Stomach (tissue), 9 donors: ENCODE results near the gene GATA2. TPM values are rescaled to one million over a fixed set of nuclear protein-coding genes. Genes with fewer than 3 reads are reported as not detected.

Source experiments
- DNase-seq, 2 donors: peaks; one replicate each; pipeline versions ENCODE4 v3.0.0 to v3.0.0-alpha.2; 2013 to 2019
- H3K27ac ChIP-seq, 5 donors: fragments of 200-600 bp in 4 of 5; sonication (generic) in 4 of 5; one replicate each; pipeline ENCODE4 v1.5.1; 2013 to 2019; ENCODE audit warnings: mild to moderate bottlenecking in 1 of 5, moderate library complexity in 1 of 5
- H3K27me3 ChIP-seq, 3 donors: fragments of 200-600 bp; sonication (generic); one replicate each; pipeline ENCODE4 v1.5.1; 2017 to 2019; ENCODE audit warnings: mixed run types in 1 of 3
- H3K36me3 ChIP-seq, 4 donors: fragments of 200-600 bp; sonication (generic); 1 replicate in 3 of 4; 2 replicates in 1 of 4; pipeline ENCODE4 v1.5.1; 2016 to 2019
- H3K4me1 ChIP-seq, 4 donors: fragments of 200-600 bp; sonication (generic); one replicate each; pipeline ENCODE4 v1.5.1; 2016 to 2019
- H3K4me3 ChIP-seq, 4 donors: fragments of 200-600 bp; sonication (generic) in 3 of 4; one replicate each; pipeline ENCODE4 v1.5.1; 2016 to 2019; ENCODE audit warnings: mild to moderate bottlenecking in 1 of 4
- H3K9me3 ChIP-seq, 4 donors: fragments of 200-600 bp; sonication (generic); one replicate each; pipeline ENCODE4 v1.5.1; 2016 to 2019
- CTCF ChIP-seq, 7 experiments: fragments of 450-650 bp in 4 of 7; fragments of 200-600 bp in 3 of 7; sonication (generic) in 3 of 7; IDR thresholded peaks; one replicate each; pipeline ENCODE4 v1.5.1; 2016 to 2019; ENCODE audit warnings: antibody characterized with exemption in 7 of 7, control low read depth in 2 of 7, mild to moderate bottlenecking in 1 of 7
- EP300 ChIP-seq: sonication (generic); formaldehyde crosslinking; IDR thresholded peaks from one replicate; pipeline ENCODE4 v1.6.1; 2017; ENCODE audit warnings: antibody characterized with exemption
- POLR2A ChIP-seq, 4 donors: fragments of 450-650 bp; IDR thresholded peaks; one replicate each; pipeline ENCODE4 v1.6.1; 2016; ENCODE audit warnings: antibody characterized with exemption in 4 of 4, control low read depth in 2 of 4, mild to moderate bottlenecking in 1 of 4, moderate library complexity in 1 of 4
- POLR2AphosphoS5 ChIP-seq, 3 donors: sonication (generic); formaldehyde crosslinking; IDR thresholded peaks; one replicate each; pipeline ENCODE4 v1.6.1; 2016; ENCODE audit warnings: antibody characterized with exemption in 3 of 3
- WGBS, 5 donors: extraction: QIAGEN DNeasy Blood & Tissue Kit in 3 of 5; methylation state at CpG; one replicate each; pipeline versions ENCODE4 v1.1.5 to v1.1.7; 2013 to 2018; 5-methylcytosine and 5-hydroxymethylcytosine counted together
- intact Hi-C: fragments of 100-400 bp; cut with DNase I; formaldehyde crosslinking; loops from one replicate; pipeline ENCODE4 v1.15.1; 2023; ENCODE audit warnings: low total_unique reads
- polyA plus RNA-seq, 3 donors: library from polyadenylated mRNA; stranded (reverse); fragments of 200-250 nt; gene quantifications; one replicate each; pipeline ENCODE4 v1.2.3, GENCODE V29; 2013
- total RNA-seq, 5 donors: library from RNA; depleted of rRNA; stranded (reverse); fragments of >200 nt; gene quantifications; one replicate each; pipeline versions ENCODE4 v1.1.0 to v1.2.3, GENCODE V29; 2014 to 2016
- donor health status: healthy with polysubstance abuse.
- donor health status: Bipolar disorder and iron deficiency.
- donor health status: healthy.

The GATA2 gene
- total and polyA plus RNA-seq, 8 donors = 2.3 to 9.1 (median 3.4) TPM

DNA sequence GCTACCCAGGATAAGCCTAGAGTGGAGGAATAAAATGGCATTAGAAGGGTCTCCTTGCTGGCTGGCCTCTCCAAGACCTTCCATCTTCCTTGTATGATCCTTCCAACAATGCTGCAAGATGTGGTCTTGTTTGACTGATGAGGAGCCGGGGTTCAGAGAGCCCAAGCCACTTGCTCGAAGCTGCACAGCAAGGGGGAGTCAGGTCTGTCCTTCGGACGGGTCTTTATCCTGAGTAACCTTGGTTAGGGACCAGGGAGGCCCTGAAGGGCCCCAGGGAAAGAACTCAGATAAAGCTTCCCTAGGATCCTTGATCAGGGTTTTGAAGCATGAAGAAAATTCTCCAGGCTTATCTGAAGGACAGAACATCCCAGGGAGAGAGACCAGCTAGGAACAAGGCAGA is 19.3 kb downstream of the GATA2 start:
- no peak for DNase-seq
- peaks cover 0 to 88% (median 22%) of the 10 kb centered on the region in 3 donors for H3K27me3 ChIP-seq
- no peaks in the 10 kb centered on the region for H3K4me1 ChIP-seq
- no peak for TF ChIP-seq EP300
- no peak for TF ChIP-seq CTCF (IDR thresholded peaks at IDR 0.05)
- TF ChIP-seq POLR2AphosphoS5 (IDR thresholded peaks at IDR 0.05) = no peak
- no peak for TF ChIP-seq POLR2A (IDR thresholded peaks at IDR 0.05)
- no peaks in the 10 kb centered on the region for H3K9me3 ChIP-seq
- intact Hi-C loops = no loop called here
- no peak overlapping the region for H3K4me3 ChIP-seq
- 32 to 55% (median 41%) methylated on average over 4 of the region's 4 CpGs for WGBS, 5 donors
- H3K27ac ChIP-seq = no peak overlapping the region
- no peaks in the 10 kb centered on the region for H3K36me3 ChIP-seq

GRCh38 chr3:128473180-128473519 is 19.9 kb downstream of the GATA2 start:
- H3K27me3 ChIP-seq = peaks cover 0 to 88% (median 22%) of the 10 kb centered on the region in 3 donors
- no peaks in the 10 kb centered on the region for H3K36me3 ChIP-seq
- DNase-seq = no peak
- no peaks in the 10 kb centered on the region for H3K4me1 ChIP-seq
- WGBS, 5 donors = 15 to 47% (median 40%) methylated on average over 6 of the region's 6 CpGs
- no peak overlapping the region for H3K4me3 ChIP-seq
- intact Hi-C loops = no loop called here
- no peak for TF ChIP-seq POLR2A (IDR thresholded peaks at IDR 0.05)
- TF ChIP-seq POLR2AphosphoS5 (IDR thresholded peaks at IDR 0.05) = no peak
- H3K27ac ChIP-seq = no peak overlapping the region
- H3K9me3 ChIP-seq = no peaks in the 10 kb centered on the region

GRCh38 chr3:128472449-128473179 is 20.4 kb downstream of the GATA2 start:
- Histone ChIP-seq H3K4me3 (no peak overlapping the region), H3K4me1 (no peaks in the 10 kb centered on the region), H3K27ac (no peak overlapping the region), H3K27me3 (peaks cover 0 to 88% (median 20%) of the 10 kb centered on the region in 3 donors), H3K9me3 (no peaks in the 10 kb centered on the region), H3K36me3 (no peaks in the 10 kb centered on the region)
- intact Hi-C loops = no loop called here
- TF ChIP-seq EP300 = no peak
- no peak for TF ChIP-seq POLR2AphosphoS5 (IDR thresholded peaks at IDR 0.05)
- TF ChIP-seq POLR2A (IDR thresholded peaks at IDR 0.05) = no peak
- 61 to 78% (median 71%) methylated on average over 11 to 13 of the region's 13 CpGs for WGBS, 5 donors
- no peak for DNase-seq

GRCh38 chr3:128471720-128472119 is 21.3 kb downstream of the GATA2 start:
- no peaks in the 10 kb centered on the region for H3K36me3 ChIP-seq
- H3K9me3 ChIP-seq = no peaks in the 10 kb centered on the region
- DNase-seq = no peak
- no peak overlapping the region for H3K4me3 ChIP-seq
- H3K27me3 ChIP-seq = peaks cover 0 to 87% (median 13%) of the 10 kb centered on the region in 3 donors
- no peaks in the 10 kb centered on the region for H3K4me1 ChIP-seq
- H3K27ac ChIP-seq = no peak overlapping the region
- intact Hi-C loops = no loop called here
- TF ChIP-seq EP300 (no peak), CTCF (IDR thresholded peaks at IDR 0.05) (no peak), POLR2A (IDR thresholded peaks at IDR 0.05) (no peak), POLR2AphosphoS5 (IDR thresholded peaks at IDR 0.05) (no peak)
- WGBS, 5 donors = 70 to 85% (median 78%) methylated on average over 3 of the region's 3 CpGs

DNA sequence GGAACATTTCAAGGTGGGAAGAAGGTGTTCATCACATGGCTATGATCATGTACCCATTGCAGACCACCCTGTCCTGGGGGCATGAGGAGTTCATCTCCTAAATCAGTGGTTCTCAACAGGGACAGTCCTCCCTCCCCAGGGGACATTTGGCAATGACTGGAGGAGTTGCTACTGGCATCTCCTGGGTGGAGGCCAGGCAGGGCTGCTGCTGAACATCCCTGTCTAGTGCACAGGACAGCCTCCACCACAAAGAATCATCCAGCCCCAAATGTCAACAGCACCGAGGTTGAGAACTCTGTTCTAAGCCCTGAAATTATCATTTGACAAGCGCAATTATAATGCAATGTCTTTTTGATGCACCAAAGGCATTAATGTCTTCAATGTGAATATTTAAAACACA is 21.9 kb downstream of the GATA2 start:
- Histone ChIP-seq H3K36me3 (no peaks in the 10 kb centered on the region), H3K9me3 (no peaks in the 10 kb centered on the region), H3K4me3 (no peak overlapping the region), H3K27ac (no peak overlapping the region), H3K4me1 (no peaks in the 10 kb centered on the region), H3K27me3 (peaks cover 0 to 87% (median 13%) of the 10 kb centered on the region in 3 donors)
- 70 to 74% (median 72%) methylated on average over 2 of the region's 2 CpGs for WGBS, 5 donors
- DNase-seq = no peak
- TF ChIP-seq POLR2AphosphoS5 (IDR thresholded peaks at IDR 0.05) = no peak
- no peak for TF ChIP-seq POLR2A (IDR thresholded peaks at IDR 0.05)
- no peak for TF ChIP-seq CTCF (IDR thresholded peaks at IDR 0.05)
- TF ChIP-seq EP300 = no peak
- intact Hi-C loops = no loop called here
